GM13976 (cell line): ENCODE data around the gene PDRG1.

Source experiments
- DNase-seq: peaks from one replicate; pipeline ENCODE4 v3.0.0; 2012; ENCODE audit warnings: low spot score
- CTCF ChIP-seq: IDR thresholded peaks from 2 replicates; pipeline ENCODE4 v1.5.1; 2012; ENCODE audit warnings: borderline replicate concordance, mild to moderate bottlenecking; ENCODE audit not compliant: insufficient read depth; ENCODE audit errors: extremely low read depth, missing control alignments, control extremely low read depth
- in situ Hi-C: fragments of 300-500 bp; cut with MboI; formaldehyde crosslinking; loops from one replicate; pipeline ENCODE4 v1.12.0; 2022; ENCODE audit warnings: low sequenced_read_pairs, mixed read lengths, inconsistent platforms; ENCODE audit not compliant: unreplicated experiment

Gene PDRG1

GRCh38 chr20:31894980-31895675 lies 56.7 kb downstream of the PDRG1 start:
- in situ Hi-C loops = no loop called here
- TF ChIP-seq CTCF = no peak
- DNase-seq = peak; percentile 85
